GM12801 (cell line): ENCODE data around the gene BDP1.

Source experiments
- TF ChIP-seq, protein P1 (sequence below): IDR thresholded peaks from one replicate; pipeline ENCODE4 v1.5.1; 2011; ENCODE audit warnings: control low read depth; ENCODE audit not compliant: insufficient read length; ENCODE audit errors: extremely low read depth

The BDP1 gene, protein sequence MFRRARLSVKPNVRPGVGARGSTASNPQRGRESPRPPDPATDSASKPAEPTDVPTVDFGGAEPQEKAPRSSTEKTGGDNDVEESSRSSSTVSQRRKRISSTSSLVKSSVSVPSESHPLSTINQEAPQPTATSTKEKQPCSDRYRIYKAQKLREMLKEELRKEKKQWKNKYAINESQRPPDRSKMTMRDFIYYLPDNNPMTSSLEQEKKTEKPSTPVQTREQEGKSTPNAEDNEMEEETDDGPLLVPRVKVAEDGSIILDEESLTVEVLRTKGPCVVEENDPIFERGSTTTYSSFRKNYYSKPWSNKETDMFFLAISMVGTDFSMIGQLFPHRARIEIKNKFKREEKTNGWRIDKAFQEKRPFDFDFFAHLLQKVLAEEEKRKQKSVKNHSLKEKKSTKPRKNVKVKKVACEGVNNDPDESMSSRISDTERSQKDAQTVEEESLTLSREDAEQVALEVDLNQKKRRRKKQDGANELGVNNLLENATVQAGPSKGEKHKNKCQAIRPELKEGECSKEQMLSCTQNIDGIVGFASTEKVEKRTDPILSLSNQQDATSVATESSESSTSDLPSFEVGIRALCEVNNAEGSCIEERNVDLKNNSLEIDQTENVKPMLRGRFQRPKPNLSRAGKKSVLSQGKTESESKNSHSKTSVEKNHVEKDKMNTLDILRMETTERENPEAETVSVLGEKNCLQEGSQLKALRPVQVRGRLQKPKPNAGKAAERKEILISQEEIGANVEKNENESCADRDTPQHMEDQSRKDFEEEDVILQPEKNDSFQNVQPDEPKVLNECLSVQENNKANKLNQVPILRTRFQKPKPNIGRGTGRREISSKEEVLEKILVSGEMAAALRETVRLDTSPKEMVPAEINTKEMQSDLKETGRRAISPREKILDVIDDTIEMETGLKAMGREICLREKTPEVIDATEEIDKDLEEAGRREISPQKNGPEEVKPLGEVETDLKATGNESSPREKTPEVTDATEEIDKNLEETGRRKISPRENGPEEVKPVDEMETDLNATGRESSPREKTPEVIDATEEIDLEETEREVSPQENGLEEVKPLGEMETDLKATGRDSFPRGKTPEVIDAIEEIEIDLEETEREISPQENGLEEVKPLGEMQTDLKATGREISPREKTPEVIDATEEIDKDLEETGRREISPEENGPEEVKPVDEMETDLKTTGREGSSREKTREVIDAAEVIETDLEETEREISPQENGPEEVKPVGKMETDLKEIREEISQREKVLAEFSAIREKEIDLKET (N-terminal part only)

DNA sequence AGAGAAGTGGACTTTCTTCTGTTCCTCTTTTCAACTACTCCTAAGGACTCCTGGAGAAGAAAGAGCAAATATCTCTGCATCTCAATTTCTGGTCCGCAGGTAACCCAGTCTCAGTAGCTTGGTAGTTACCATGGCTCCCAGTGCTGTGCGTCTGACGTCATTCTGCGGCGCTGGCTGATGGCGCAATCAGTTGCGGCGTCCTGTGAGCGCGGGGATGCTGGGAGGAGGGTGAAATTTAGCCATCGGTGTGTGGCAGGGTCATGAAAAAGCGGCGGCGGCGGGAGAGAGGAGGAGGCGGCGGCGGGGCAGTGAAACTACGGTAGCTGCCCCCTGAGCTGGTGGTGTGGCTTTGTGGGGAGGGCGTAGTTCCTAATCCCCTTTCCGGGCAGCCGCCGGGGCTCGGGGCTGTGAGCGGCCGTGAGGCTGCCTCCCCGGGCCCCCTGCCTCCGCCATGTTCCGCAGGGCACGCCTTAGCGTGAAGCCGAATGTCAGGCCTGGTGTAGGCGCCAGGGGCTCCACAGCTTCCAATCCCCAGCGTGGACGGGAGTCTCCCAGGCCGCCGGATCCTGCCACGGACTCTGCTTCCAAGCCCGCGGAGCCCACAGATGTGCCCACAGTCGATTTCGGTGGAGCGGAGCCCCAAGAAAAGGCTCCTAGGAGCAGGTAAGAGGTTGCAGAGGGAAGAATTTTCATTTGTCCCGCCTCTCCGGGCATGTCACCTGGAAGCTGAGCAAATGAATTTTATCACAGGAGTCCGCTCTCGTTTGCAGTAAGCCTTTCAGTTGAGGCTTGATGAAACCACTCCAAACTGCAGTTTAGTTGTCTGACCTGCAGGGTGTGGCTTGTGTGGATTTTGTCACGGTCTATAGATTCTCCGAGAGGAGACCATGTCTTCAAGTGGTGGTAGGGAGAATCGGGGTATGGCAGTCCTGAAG lies at the start of gene BDP1:
Gene BDP1 (plus strand): TSS at position 225 of the 935 bp plus-strand sequence. CDS start 227 bp downstream, at position 452.
- TF ChIP-seq, protein P1, sequence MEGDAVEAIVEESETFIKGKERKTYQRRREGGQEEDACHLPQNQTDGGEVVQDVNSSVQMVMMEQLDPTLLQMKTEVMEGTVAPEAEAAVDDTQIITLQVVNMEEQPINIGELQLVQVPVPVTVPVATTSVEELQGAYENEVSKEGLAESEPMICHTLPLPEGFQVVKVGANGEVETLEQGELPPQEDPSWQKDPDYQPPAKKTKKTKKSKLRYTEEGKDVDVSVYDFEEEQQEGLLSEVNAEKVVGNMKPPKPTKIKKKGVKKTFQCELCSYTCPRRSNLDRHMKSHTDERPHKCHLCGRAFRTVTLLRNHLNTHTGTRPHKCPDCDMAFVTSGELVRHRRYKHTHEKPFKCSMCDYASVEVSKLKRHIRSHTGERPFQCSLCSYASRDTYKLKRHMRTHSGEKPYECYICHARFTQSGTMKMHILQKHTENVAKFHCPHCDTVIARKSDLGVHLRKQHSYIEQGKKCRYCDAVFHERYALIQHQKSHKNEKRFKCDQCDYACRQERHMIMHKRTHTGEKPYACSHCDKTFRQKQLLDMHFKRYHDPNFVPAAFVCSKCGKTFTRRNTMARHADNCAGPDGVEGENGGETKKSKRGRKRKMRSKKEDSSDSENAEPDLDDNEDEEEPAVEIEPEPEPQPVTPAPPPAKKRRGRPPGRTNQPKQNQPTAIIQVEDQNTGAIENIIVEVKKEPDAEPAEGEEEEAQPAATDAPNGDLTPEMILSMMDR, result no peak

DNA sequence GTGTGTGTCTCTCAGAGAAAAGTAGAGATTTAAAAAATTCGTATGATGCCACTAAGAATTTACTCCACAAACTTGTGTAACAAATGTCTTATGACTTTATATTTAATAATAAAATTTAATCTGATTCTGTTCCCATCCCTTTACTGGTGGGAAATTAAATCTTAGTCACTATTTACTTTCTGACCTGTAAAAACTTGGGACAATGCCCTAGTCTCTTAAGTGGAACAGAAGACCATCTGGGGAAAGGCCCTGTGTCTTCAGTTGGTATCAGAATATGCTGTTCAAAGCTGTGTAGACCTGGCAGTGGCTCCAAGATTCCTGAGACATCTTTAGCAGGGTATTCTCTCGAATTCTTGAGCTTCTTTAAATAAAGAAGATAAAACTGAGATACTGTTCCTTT lies 2.6 kb upstream of the BDP1 start:
- TF ChIP-seq, protein P1, result no peak

DNA sequence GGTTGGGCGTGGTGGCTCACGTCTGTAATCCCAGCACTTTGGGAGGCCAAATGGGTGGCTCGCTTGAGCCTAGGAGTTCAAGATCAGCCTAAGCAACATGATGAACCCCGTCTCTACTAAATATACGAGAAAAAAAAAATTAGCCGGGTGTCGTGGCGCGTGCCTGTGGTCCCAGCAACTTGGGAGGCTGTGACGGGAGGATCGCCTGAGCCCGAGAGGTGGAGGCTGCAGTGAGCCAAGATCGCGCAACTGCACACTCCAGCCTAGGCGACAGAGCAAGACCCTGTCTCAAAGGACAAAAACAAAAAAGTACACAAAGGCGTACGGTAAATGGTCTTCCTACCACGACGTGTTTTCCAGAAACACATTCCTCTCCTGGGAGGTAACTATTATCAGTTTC lies 538 bp upstream of the BDP1 start:
- TF ChIP-seq, protein P1, result no peak

DNA sequence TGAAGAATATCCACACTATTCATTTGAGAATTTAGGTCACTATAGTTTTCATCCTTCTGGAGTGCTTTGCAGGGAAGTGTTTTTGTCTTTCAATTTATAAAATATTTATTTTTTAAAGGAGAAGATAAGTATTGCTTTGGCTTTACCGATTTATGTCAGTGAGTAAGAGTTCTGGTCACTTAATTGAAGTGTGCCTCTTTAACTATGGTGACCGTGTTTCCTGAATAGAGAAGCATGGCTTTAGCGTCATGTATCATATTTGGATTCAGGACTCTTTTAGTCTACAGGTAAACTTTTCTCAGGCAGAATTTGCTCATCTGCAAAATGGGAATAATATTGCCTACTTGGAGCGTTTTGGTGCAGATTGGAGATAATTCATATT lies 902 bp downstream of the BDP1 start:
- TF ChIP-seq, protein P1, result no peak

DNA sequence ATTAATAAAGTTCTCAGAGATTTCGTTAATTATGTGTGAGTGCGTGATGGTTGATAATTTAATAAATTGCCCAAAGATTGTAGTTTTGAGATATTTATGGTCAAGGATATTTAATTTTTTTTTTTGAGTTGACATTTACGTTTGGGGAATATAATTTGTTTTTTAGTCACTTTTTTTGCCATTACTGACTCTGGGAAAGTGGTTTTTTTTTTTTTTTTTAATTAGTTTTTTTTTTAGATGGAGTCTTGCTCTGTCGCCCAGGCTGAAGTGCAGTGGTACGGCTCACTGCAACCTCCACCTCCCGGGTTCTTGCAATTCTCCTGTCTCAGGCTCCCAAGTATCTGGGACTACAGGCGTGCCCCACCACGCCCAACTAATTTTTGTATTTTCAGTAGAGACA lies 1.7 kb downstream of the BDP1 start:
- TF ChIP-seq, protein P1, result no peak

DNA sequence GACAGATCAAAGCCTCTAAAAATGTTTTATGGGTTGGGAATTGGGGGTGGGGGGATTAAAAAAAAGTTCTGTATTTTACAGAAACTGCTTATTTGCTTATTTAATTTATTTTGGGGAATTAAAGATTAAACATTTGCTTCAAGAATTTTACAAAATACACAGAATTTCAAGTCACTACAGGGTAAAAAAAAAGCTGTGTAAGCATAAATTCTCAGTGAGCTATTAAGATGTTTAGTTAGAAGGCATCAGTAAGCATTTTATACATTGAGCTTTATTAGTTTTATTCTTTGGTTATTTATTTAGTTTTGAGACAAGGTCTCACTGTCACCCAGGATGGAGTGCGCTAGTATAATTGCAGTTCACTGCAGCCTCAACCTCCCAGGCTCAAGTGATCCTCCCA lies 5.2 kb downstream of the BDP1 start:
- TF ChIP-seq, protein P1, result no peak
